ENCODE data around the gene NME7.
A peak's percentile ranks its signal among the peaks of the same experiment; 100 is the strongest.
"Not testable (repeated sequence)": the region's sequence is repeated elsewhere in the genome, so short reads cannot be mapped to it uniquely, and the experiment has no call there.

Gene NME7

GRCh38 chr1:169149555-169150286 lies 217.9 kb downstream of the NME7 start:
- DNase-seq, result no peak

GRCh38 chr1:169148472-169149252 lies 218.9 kb downstream of the NME7 start:
- no peak for DNase-seq

- DNase-seq, result no peak
Observed at GRCh38 chr1:169146576-169147214, 220.9 kb downstream of the NME7 start.

- DNase-seq, result no peak
Observed at GRCh38 chr1:169144941-169145626, 222.5 kb downstream of the NME7 start.

GRCh38 chr1:169143984-169144383 lies 223.6 kb downstream of the NME7 start:
- DNase-seq, result no peak

GRCh38 chr1:169143346-169143745 lies 224.3 kb downstream of the NME7 start:
- no peak for DNase-seq

- no peak for DNase-seq
Observed at GRCh38 chr1:169142129-169142528, 225.5 kb downstream of the NME7 start.

GRCh38 chr1:169141356-169141755 lies 226.2 kb downstream of the NME7 start:
- DNase-seq, result no peak

- no peak for DNase-seq
Observed at GRCh38 chr1:169138866-169139670, 228.5 kb downstream of the NME7 start.

- DNase-seq, result no peak
Observed at GRCh38 chr1:169137357-169137756, 230.2 kb downstream of the NME7 start.

GRCh38 chr1:169133801-169134502 lies 233.6 kb downstream of the NME7 start:
- DNase-seq, result no peak

GRCh38 chr1:169133228-169133576 lies 234.4 kb downstream of the NME7 start:
- DNase-seq, result no peak

- DNase-seq, result no peak
Observed at GRCh38 chr1:169132512-169133227, 234.9 kb downstream of the NME7 start.

GRCh38 chr1:169130683-169131082 lies 236.9 kb downstream of the NME7 start:
- no peak for DNase-seq

GRCh38 chr1:169129109-169129784 lies 238.3 kb downstream of the NME7 start:
- peak in 1 of 3 experiments; percentile 20 for DNase-seq

- DNase-seq, result no peak
Observed at GRCh38 chr1:169128562-169128961, 239.0 kb downstream of the NME7 start.

- DNase-seq, result no peak
Observed at GRCh38 chr1:169127305-169127704, 240.3 kb downstream of the NME7 start.

- no peak for DNase-seq
Observed at GRCh38 chr1:169126335-169126734, 241.3 kb downstream of the NME7 start.

- DNase-seq, result not testable (repeated sequence)
Observed at GRCh38 chr1:169125597-169125996, 242.0 kb downstream of the NME7 start.

- DNase-seq, result peak in 2 of 3 experiments; percentile 8 to 60
Observed at GRCh38 chr1:169124459-169124858, 243.1 kb downstream of the NME7 start.

Data from NCI-H1417 (cell line).